ENCODE results near the gene FAM118A. TPM values are rescaled to one million over a fixed set of nuclear protein-coding genes. Genes with fewer than 3 reads are reported as not detected.

Gene FAM118A
- total RNA-seq, 4 donors from 2014 or later: 17.3 to 60.1 (median 37.9) TPM

DNA sequence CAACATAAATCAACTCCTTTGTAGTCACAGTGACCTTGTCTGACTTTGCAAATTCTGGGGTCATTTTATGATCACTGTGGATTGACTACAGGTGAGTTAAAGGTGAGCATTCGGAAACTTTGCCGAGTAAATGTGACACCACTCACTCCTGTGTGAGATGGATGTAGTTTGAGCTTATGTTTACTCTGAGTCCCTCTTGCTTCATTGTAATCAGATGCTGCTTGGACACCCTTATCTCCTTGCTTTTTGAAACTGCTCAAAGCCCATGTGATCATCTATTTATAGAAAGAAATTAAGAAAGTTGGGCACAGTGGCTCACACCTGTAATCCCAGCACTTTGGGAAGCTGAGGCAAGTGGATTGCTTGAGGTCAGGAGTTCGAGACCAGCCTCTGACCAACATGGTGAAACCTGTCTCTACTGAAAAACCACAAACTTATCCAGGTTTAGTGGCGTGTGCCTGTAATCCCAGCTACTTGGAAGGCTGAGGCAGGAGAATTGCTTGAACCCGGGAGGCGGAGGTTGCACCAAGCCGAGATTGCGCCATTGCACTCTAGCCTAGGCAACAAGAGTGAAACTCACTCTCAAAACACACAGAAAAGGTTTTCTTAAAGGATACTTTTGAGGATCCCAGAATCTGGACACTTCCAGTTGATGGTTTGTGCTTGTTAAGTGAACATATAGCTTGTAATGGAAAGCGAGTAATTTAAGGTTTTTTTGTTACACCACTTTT, 7.2 kb downstream of the FAM118A start:
- TF ChIP-seq, protein P1, sequence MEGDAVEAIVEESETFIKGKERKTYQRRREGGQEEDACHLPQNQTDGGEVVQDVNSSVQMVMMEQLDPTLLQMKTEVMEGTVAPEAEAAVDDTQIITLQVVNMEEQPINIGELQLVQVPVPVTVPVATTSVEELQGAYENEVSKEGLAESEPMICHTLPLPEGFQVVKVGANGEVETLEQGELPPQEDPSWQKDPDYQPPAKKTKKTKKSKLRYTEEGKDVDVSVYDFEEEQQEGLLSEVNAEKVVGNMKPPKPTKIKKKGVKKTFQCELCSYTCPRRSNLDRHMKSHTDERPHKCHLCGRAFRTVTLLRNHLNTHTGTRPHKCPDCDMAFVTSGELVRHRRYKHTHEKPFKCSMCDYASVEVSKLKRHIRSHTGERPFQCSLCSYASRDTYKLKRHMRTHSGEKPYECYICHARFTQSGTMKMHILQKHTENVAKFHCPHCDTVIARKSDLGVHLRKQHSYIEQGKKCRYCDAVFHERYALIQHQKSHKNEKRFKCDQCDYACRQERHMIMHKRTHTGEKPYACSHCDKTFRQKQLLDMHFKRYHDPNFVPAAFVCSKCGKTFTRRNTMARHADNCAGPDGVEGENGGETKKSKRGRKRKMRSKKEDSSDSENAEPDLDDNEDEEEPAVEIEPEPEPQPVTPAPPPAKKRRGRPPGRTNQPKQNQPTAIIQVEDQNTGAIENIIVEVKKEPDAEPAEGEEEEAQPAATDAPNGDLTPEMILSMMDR (IDR thresholded peaks at IDR 0.05; ENCODE audit: low read depth): no peak

DNA sequence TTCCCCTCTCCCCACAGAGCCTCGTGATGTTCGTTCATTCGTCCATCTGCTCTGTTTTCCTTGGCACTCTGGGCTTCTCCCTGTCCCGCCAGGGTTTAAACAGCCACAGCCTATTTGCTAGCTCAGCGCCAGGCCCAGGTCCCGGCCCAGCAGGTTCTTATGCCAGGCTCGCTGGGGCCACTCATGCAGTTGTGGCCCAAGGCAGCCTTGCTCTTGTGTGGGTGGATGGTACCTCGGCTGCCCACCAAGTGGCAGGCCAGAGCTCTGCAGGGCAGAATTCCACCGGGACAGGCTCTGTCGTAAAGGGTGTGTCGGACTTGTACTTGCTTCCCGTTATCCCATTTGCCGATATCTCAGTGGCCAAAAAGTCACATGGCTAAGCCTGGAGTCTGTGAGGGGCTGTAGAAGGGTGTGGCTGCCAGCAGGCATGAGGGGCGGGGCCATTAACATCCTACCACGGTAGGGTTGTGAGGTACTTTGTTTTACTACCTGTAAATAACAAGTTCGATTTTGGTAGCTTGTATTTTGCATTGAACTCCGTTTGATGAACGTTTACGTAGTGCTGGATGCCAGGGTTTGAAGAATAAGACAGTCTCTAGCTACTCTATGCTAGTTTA, 7.9 kb downstream of the FAM118A start:
- TF ChIP-seq, protein P1 (IDR thresholded peaks at IDR 0.05; ENCODE audit: low read depth): no peak

GRCh38 chr22:45318168-45318557, 8.4 kb downstream of the FAM118A start:
- TF ChIP-seq, protein P1 (IDR thresholded peaks at IDR 0.05; ENCODE audit: low read depth): no peak

- TF ChIP-seq, protein P1 (IDR thresholded peaks at IDR 0.05; ENCODE audit: low read depth): no peak
Measured at GRCh38 chr22:45318558-45319323, 9.0 kb downstream of the FAM118A start.

GRCh38 chr22:45319324-45319685, 9.6 kb downstream of the FAM118A start:
- TF ChIP-seq, protein P1 (IDR thresholded peaks at IDR 0.05; ENCODE audit: low read depth): no peak

DNA sequence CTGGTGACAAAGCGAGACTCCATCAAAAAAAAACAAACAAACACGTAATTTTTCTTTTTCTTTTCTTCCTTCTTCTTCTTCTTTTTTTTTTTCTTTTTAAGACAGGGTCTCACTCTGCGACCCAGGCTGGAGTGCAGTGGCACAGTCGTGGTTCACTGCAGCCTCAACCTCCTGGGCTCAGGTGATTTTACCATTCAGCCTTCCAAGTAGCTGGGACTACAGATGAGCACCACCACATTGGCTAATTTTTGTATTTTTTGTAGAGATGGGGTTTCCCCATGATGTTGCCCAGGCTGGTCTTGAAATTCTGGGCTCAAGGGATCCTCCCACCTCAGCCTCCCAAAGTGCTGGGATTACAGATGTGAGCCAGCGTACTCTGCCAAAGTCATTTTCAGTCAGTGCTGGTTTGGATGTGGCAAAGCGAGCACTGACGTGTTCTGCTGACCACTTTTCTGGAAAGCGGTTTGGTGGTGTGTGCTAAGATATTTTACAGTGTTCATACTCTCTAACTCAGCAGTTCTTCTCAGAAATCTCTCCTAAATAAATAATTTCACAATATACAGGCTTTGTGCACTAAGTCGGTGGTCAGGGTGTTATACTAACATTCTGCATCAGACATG, 10.7 kb downstream of the FAM118A start:
- TF ChIP-seq, protein P1 (IDR thresholded peaks at IDR 0.05; ENCODE audit: low read depth): no peak

DNA sequence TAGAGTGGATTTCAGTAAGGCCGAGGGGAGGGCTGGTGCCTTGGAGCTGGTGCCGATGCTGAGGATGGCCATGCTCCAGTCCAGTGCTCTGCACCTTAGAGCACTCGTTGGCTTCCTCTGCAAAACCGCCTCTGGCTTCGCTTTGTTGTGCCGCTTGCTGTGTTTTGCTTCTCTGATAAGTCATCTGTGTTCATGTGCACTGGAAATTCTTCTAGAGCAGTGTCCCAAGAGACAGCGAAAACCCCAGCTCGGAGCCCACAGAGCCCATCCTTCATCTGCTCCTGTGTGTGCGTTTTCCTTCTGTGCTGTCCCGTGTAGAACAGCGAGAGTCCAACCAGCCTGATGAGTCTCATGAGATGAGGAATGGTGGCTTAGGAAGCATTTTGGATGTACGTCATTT, 12.1 kb downstream of the FAM118A start:
- TF ChIP-seq, protein P1 (IDR thresholded peaks at IDR 0.05; ENCODE audit: low read depth): no peak
